HG03460 (cell line): ENCODE measurements around the gene INSYN1.

Source experiments
- ATAC-seq: cut with Tn5 transposase; IDR thresholded peaks from one replicate; pipeline ENCODE4 v1.9.1; 2021; ENCODE audit not compliant: unreplicated experiment

The INSYN1 gene

GRCh38 chr15:73691396-73691795 lies 61.8 kb downstream of the INSYN1 start:
- ATAC-seq, result no peak

GRCh38 chr15:73688455-73688854 lies 64.7 kb downstream of the INSYN1 start:
- ATAC-seq, result no peak

- ATAC-seq, result no peak
Observed at GRCh38 chr15:73687351-73687750, 65.8 kb downstream of the INSYN1 start.

DNA sequence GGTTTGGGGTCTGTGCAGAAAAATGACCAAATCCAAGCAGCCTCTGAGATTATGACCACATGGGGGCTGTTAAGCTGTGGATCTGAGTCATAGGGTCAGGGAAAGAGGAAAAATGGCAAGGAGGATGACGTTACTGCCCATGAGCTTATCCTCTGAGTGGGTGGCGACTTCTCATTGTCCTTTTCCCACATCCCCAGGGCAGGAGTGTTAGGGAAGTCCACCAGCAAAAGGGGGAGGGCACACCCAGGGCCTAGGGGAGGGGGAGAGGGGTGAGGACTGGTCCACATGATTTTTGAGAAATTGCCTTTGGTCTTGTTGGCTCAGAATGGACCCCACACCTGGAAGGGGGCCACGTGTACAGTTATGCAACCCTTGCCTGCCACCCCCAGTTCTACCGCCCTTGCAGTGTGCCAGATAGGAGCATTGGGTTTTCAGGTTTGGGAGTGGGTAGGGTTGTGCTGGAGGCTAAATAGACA lies 66.3 kb downstream of the INSYN1 start:
- ATAC-seq, result no peak

DNA sequence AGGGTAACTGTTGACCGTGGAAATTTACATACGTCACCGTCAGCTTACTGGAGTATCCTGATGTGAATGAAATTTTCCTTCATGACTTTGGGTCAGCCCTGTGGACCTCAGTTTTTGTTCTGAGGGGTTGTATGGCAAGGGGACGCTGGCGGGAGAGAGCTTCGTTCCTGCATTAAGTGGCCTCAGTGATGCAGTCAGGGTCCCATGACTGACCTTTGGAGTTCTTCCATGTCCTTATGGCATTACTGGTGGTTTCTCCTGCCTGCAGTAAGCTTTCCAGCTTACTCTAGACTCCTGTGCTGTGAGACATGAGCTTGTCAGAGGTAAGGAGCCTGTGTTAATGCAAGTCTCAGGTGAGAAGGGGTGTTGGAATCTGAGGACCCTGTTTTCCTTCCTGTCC lies 67.2 kb downstream of the INSYN1 start:
- no peak for ATAC-seq
